AG04449 (cell line): ENCODE measurements around the gene KRT77.

Experiments used
- CTCF ChIA-PET: fragments of 350-600 bp; formaldehyde crosslinking; extraction: SDS; loops from one replicate; lab custom pipeline; 2021; ENCODE audit warnings: antibody characterized with exemption; lab: Yijun Ruan, JAX
- POLR2A ChIA-PET: fragments of 400-600, 350-600 bp; formaldehyde crosslinking; extraction: SDS; loops from one replicate; lab custom pipeline; 2020; ENCODE audit warnings: antibody characterized with exemption, inconsistent platforms; lab: Yijun Ruan, JAX
- DNase-seq: peaks from one replicate; pipeline ENCODE4 v3.0.0-alpha.2; 2010; ENCODE audit warnings: low read depth, low spot score
- H3K4me3 ChIP-seq: 2 replicates; pipeline ENCODE4 v1.5.1; 2011; ENCODE audit warnings: low read depth, mild to moderate bottlenecking, control low read depth, low read length
- CTCF ChIP-seq: IDR thresholded peaks from one replicate; pipeline ENCODE4 v1.5.1; 2011; ENCODE audit warnings: mild to moderate bottlenecking, moderate library complexity, low read length, control low read depth, inconsistent platforms; ENCODE audit not compliant: insufficient read depth; ENCODE audit errors: missing control alignments

KRT77 gene

GRCh38 chr12:52679875-52680274 is 23.4 kb downstream of the KRT77 start:
- TF ChIP-seq CTCF: no peak
- CTCF ChIA-PET: interaction anchor here (1.1 kb wide), 1 partner anchor 191 kb away, joined by 3 read pairs; no protein-coding TSS in a partner anchor
- no peak for DNase-seq

GRCh38 chr12:52677671-52678070 is 25.7 kb downstream of the KRT77 start:
- TF ChIP-seq CTCF: no peak
- CTCF ChIA-PET: interaction anchor here (0.8 kb wide), 1 partner anchor 109 kb away, joined by 3 read pairs; no protein-coding TSS in a partner anchor
- POLR2A ChIA-PET: no interaction called here
- no peak for DNase-seq
- H3K4me3 ChIP-seq: no peak overlapping the region

More at GRCh38 chr12:52679875-52680274, 23.4 kb downstream of the KRT77 start:
- no peak overlapping the region for H3K4me3 ChIP-seq
- POLR2A ChIA-PET: no interaction called here

GRCh38 chr12:52677126-52677525 is 26.2 kb downstream of the KRT77 start:
- no peak for TF ChIP-seq CTCF
- DNase-seq: no peak
- no peak overlapping the region for H3K4me3 ChIP-seq
- ChIA-PET POLR2A (no interaction called here), CTCF (interaction anchor here (1.1 kb wide), 1 partner anchor 10 kb away, joined by 3 read pairs; no protein-coding TSS in a partner anchor)

- no peak for DNase-seq
Observed at GRCh38 chr12:52676163-52676562, 27.2 kb downstream of the KRT77 start.

GRCh38 chr12:52675301-52675701 is 28.0 kb downstream of the KRT77 start:
- DNase-seq: no peak
- ChIA-PET CTCF (interaction anchor here (1.2 kb wide), 1 partner anchor 205 kb away, joined by 4 read pairs; no protein-coding TSS in a partner anchor), POLR2A (no interaction called here)
- no peak overlapping the region for H3K4me3 ChIP-seq
- TF ChIP-seq CTCF: no peak

More at GRCh38 chr12:52676163-52676562, 27.2 kb downstream of the KRT77 start:
- H3K4me3 ChIP-seq: no peak overlapping the region
- CTCF ChIA-PET: interaction anchor here (1.1 kb wide), 1 partner anchor 11 kb away, joined by 3 read pairs; no protein-coding TSS in a partner anchor
- POLR2A ChIA-PET: no interaction called here
- TF ChIP-seq CTCF: no peak

- ChIA-PET POLR2A (no interaction called here), CTCF (interaction anchor here (1.2 kb wide), 1 partner anchor 206 kb away, joined by 4 read pairs; no protein-coding TSS in a partner anchor)
- DNase-seq: no peak
- no peak for TF ChIP-seq CTCF
- H3K4me3 ChIP-seq: no peak overlapping the region
Observed at GRCh38 chr12:52674433-52674775, 28.9 kb downstream of the KRT77 start.
